Colonic mucosa (tissue), 4 donors: ENCODE measurements around the gene BRINP2. TPM values are rescaled to one million over a fixed set of nuclear protein-coding genes. Genes with fewer than 3 reads are reported as not detected.

Experiments used
- DNase-seq: peaks from one replicate; pipeline ENCODE4 v3.0.0-alpha.2; 2020
- H3K27ac ChIP-seq: fragments of 200-600 bp; one replicate; pipeline ENCODE4 v1.8.0; 2021
- H3K27me3 ChIP-seq: fragments of 200-600 bp; one replicate; pipeline ENCODE4 v1.8.0; 2021
- H3K36me3 ChIP-seq: fragments of 200-600 bp; one replicate; pipeline ENCODE4 v1.8.0; 2021
- H3K4me1 ChIP-seq: fragments of 200-600 bp; one replicate; pipeline ENCODE4 v1.8.0; 2021; ENCODE audit warnings: mild to moderate bottlenecking
- H3K4me3 ChIP-seq: fragments of 200-600 bp; one replicate; pipeline ENCODE4 v1.8.0; 2021
- H3K9ac ChIP-seq, 2 donors: one replicate each; pipeline ENCODE4 v1.7.0; 2013; ENCODE audit warnings: control low read depth in 2 of 2, low read depth in 2 of 2, low read length in 2 of 2
- H3K9me3 ChIP-seq: fragments of 200-600 bp; one replicate; pipeline ENCODE4 v1.8.0; 2021
- intact Hi-C: fragments of 100-400 bp; cut with DNase I; formaldehyde crosslinking; loops from one replicate; pipeline ENCODE4 v1.14.1; 2022
- total RNA-seq, 2 donors: library from RNA; stranded (reverse); fragmentation: NEBNext Ultra II Directional in 1 of 2; extraction: Animal tissue kit (Norgen Biotek cat#: 25700) in 1 of 2; gene quantifications; one replicate each; pipeline ENCODE4 v1.2.1, GENCODE V29; 2021
- TF ChIP-seq, protein P1 (sequence below): fragments of 200-600 bp; IDR thresholded peaks from one replicate; pipeline ENCODE4 v1.8.0; 2022; ENCODE audit warnings: antibody characterized with exemption, mild to moderate bottlenecking
- donor health status: healthy.
- donor health status: DM: no; HTN: no; CAD: no.
- donor health status: DM: no; HTN: no; CAD: no.

BRINP2 gene, protein sequence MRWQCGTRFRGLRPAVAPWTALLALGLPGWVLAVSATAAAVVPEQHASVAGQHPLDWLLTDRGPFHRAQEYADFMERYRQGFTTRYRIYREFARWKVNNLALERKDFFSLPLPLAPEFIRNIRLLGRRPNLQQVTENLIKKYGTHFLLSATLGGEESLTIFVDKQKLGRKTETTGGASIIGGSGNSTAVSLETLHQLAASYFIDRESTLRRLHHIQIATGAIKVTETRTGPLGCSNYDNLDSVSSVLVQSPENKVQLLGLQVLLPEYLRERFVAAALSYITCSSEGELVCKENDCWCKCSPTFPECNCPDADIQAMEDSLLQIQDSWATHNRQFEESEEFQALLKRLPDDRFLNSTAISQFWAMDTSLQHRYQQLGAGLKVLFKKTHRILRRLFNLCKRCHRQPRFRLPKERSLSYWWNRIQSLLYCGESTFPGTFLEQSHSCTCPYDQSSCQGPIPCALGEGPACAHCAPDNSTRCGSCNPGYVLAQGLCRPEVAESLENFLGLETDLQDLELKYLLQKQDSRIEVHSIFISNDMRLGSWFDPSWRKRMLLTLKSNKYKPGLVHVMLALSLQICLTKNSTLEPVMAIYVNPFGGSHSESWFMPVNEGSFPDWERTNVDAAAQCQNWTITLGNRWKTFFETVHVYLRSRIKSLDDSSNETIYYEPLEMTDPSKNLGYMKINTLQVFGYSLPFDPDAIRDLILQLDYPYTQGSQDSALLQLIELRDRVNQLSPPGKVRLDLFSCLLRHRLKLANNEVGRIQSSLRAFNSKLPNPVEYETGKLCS
- total RNA-seq, result not detected

- Histone ChIP-seq H3K4me1 (no peaks in the 10 kb centered on the region), H3K27ac (no peak within 1 kb of the TSS), H3K36me3 (no peaks in the 10 kb centered on the region), H3K4me3 (peak within 1 kb of the TSS; percentile 13), H3K27me3 (peaks cover 36% of the 10 kb centered on the region), H3K9me3 (no peaks in the 10 kb centered on the region), H3K9ac (no peak within 1 kb of the TSS)
- DNase-seq, result peak; percentile 24
- TF ChIP-seq, protein P1, sequence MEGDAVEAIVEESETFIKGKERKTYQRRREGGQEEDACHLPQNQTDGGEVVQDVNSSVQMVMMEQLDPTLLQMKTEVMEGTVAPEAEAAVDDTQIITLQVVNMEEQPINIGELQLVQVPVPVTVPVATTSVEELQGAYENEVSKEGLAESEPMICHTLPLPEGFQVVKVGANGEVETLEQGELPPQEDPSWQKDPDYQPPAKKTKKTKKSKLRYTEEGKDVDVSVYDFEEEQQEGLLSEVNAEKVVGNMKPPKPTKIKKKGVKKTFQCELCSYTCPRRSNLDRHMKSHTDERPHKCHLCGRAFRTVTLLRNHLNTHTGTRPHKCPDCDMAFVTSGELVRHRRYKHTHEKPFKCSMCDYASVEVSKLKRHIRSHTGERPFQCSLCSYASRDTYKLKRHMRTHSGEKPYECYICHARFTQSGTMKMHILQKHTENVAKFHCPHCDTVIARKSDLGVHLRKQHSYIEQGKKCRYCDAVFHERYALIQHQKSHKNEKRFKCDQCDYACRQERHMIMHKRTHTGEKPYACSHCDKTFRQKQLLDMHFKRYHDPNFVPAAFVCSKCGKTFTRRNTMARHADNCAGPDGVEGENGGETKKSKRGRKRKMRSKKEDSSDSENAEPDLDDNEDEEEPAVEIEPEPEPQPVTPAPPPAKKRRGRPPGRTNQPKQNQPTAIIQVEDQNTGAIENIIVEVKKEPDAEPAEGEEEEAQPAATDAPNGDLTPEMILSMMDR, result no peak
- intact Hi-C loops, result no loop called here
Observed at GRCh38 chr1:177170756-177171535, at the start of gene BRINP2. BRINP2 (plus strand) TSS chr1:177170958; CDS start chr1:177229877, 58,919 bp downstream.

GRCh38 chr1:177122461-177123251, 48.1 kb upstream of the BRINP2 start:
- TF ChIP-seq, protein P1, result no peak
- Histone ChIP-seq H3K4me3 (no peak overlapping the region), H3K9me3 (no peaks in the 10 kb centered on the region), H3K9ac (no peak overlapping the region), H3K27me3 (no peaks in the 10 kb centered on the region), H3K27ac (no peak overlapping the region), H3K4me1 (no peaks in the 10 kb centered on the region), H3K36me3 (no peaks in the 10 kb centered on the region)
- DNase-seq, result no peak
- intact Hi-C loops, result no loop called here

DNA sequence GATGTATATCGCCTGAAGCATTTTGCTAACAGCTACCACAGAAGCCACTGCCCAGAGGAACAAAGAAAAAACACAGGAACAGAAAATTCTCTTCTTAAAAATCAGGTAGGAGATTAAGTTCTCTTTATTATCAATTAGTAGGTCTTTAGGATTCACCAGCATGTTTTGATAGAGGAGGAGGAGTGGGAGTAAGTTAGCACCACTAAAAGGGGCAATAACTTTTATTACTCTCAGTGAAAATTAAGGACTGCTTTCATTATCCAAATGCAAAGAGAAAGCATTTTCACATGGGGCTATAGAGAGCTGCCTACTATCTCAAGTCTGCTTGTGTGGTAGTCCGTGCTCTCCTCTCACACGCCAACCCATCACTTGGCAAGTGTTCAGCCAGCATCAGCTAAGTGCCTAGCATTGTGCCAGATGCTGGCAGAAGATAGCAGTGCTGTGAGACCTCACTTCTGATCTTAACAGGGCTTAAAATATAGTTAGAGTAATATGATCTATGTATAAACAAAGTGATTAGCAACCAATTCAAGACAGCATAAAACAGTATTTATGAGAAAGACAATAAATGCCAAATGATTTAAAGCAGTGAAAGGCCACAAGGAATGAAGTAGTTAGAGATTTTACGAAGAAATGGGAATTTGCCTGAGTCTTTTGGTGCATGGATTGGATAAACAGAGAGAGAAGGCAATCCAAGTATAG, 46.0 kb upstream of the BRINP2 start:
- H3K27me3 ChIP-seq, result no peaks in the 10 kb centered on the region
- intact Hi-C loops, result no loop called here
- H3K9ac ChIP-seq, result no peak overlapping the region
- no peaks in the 10 kb centered on the region for H3K36me3 ChIP-seq
- H3K9me3 ChIP-seq, result no peaks in the 10 kb centered on the region
- no peak for DNase-seq
- no peaks in the 10 kb centered on the region for H3K4me1 ChIP-seq
- no peak overlapping the region for H3K4me3 ChIP-seq
- TF ChIP-seq, protein P1, result no peak
- H3K27ac ChIP-seq, result no peak overlapping the region

- no peak for DNase-seq
- H3K27ac ChIP-seq, result no peak overlapping the region
- no peak overlapping the region for H3K9ac ChIP-seq
- no peaks in the 10 kb centered on the region for H3K4me1 ChIP-seq
- no peaks in the 10 kb centered on the region for H3K9me3 ChIP-seq
- H3K27me3 ChIP-seq, result no peaks in the 10 kb centered on the region
- H3K4me3 ChIP-seq, result no peak overlapping the region
- no peaks in the 10 kb centered on the region for H3K36me3 ChIP-seq
- TF ChIP-seq, protein P1, result no peak
- intact Hi-C loops, result no loop called here
Observed at GRCh38 chr1:177126267-177126666, 44.5 kb upstream of the BRINP2 start.
